NCI-H1417 (cell line): ENCODE results near the gene SCAMP2.

Experiments
- DNase-seq, 3 experiments: peaks; one replicate each; lab custom pipeline; 2025; lab: John Stamatoyannopoulos, UW

SCAMP2 gene

GRCh38 chr15:74794248-74794969 is 78.8 kb downstream of the SCAMP2 start:
- DNase-seq: no peak
